Measurements from ENCODE around the gene DDHD1.

DNA sequence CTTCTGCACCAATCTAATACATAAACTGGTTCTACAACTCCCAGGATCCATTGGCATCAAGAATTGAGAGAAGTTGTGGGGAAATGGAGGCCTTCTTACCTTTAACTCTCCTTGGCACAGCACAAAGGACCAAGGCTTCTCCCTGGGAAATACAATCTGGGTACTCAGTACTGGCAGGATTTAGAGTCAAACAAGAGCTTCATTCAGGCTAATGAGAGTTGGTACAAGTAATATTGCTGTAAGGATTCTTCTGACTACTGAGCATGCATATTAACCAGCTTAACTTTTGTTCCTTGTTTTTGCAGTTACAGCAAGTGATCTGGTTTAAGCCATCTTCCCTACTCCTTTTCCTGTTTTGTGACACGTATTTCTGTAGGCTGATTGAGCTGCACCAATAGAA lies 126.1 kb downstream of the DDHD1 start:
- TF ChIP-seq, protein P1, sequence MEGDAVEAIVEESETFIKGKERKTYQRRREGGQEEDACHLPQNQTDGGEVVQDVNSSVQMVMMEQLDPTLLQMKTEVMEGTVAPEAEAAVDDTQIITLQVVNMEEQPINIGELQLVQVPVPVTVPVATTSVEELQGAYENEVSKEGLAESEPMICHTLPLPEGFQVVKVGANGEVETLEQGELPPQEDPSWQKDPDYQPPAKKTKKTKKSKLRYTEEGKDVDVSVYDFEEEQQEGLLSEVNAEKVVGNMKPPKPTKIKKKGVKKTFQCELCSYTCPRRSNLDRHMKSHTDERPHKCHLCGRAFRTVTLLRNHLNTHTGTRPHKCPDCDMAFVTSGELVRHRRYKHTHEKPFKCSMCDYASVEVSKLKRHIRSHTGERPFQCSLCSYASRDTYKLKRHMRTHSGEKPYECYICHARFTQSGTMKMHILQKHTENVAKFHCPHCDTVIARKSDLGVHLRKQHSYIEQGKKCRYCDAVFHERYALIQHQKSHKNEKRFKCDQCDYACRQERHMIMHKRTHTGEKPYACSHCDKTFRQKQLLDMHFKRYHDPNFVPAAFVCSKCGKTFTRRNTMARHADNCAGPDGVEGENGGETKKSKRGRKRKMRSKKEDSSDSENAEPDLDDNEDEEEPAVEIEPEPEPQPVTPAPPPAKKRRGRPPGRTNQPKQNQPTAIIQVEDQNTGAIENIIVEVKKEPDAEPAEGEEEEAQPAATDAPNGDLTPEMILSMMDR (IDR thresholded peaks at IDR 0.05; ENCODE audit: borderline replicate concordance, extremely low read depth, low read length, poor library complexity, severe bottlenecking): no peak
- no peak for TF ChIP-seq EZH2 (IDR thresholded peaks at IDR 0.05; ENCODE audit: borderline replicate concordance, low read depth, low read length, severe bottlenecking)
